ENCODE results near the gene GRK4. TPM values are rescaled to one million over a fixed set of nuclear protein-coding genes. Genes with fewer than 3 reads are reported as not detected.

GRK4 gene
- total and polyA plus RNA-seq, 2 of the 4 experiments (the other 2 are of a cell fraction): 1.6 to 2.2 TPM

DNA sequence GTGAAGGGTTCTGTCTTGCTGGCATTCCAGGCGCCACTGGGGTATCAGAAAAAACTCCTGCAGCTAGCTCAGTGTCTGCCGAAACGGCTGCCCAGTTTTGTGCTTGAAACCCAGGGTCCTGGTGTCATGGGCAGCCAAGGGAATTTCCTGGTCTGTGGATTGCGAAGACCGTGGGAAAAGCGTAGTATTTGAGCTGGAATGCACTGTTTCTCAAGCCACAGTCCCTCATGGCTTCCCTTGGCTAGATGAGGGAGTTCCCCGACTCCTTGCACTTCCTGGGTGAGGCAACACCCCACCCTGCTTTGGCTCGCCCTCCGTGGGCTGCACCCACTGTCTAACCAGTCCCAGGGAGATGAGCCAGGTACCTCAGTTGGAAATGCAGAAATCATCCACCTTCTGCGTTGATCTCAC is 40.2 kb upstream of the GRK4 start:
- in situ Hi-C loops (cut with MboI; ENCODE audit: low sequenced_read_pairs) (no loop called here), intact Hi-C loops (cut with micrococcal nuclease) (no loop called here), dilution Hi-C loops (cut with HindIII; ENCODE audit: low sequenced_read_pairs, unreplicated experiment) (no loop called here)
- ChIA-PET POLR2A (ENCODE audit: unreplicated experiment) (no interaction called here), CTCF (no interaction called here)
- TF ChIP-seq RFX5 (IDR thresholded peaks at IDR 0.05; ENCODE audit: low read depth, low read length) (no peak), BHLHE40 (IDR thresholded peaks at IDR 0.05; ENCODE audit: low read depth, low read length) (no peak), NFE2L2 (IDR thresholded peaks at IDR 0.05; ENCODE audit: low read depth, low read length) (no peak), CEBPB (IDR thresholded peaks at IDR 0.05; ENCODE audit: low read depth, low read length) (no peak), RCOR1 (IDR thresholded peaks at IDR 0.05; ENCODE audit: insufficient replicate concordance, low read length) (no peak), FOS (IDR thresholded peaks at IDR 0.05; ENCODE audit: low read depth, low read length) (no peak), SMC3 (IDR thresholded peaks at IDR 0.05; ENCODE audit: low read depth, low read length) (no peak), RAD21 (IDR thresholded peaks at IDR 0.05; ENCODE audit: low read length) (no peak), CHD1 (IDR thresholded peaks at IDR 0.05; ENCODE audit: low read depth, low read length) (no peak), MXI1 (IDR thresholded peaks at IDR 0.05; ENCODE audit: borderline replicate concordance, low read depth, low read length) (no peak), MAFK (IDR thresholded peaks at IDR 0.05; ENCODE audit: low read depth, low read length) (no peak), POLR2A (IDR thresholded peaks at IDR 0.05; ENCODE audit: low read depth, low read length) (no peak), USF2 (IDR thresholded peaks at IDR 0.05; ENCODE audit: low read depth, low read length) (no peak)
- TF ChIP-seq, protein P1, sequence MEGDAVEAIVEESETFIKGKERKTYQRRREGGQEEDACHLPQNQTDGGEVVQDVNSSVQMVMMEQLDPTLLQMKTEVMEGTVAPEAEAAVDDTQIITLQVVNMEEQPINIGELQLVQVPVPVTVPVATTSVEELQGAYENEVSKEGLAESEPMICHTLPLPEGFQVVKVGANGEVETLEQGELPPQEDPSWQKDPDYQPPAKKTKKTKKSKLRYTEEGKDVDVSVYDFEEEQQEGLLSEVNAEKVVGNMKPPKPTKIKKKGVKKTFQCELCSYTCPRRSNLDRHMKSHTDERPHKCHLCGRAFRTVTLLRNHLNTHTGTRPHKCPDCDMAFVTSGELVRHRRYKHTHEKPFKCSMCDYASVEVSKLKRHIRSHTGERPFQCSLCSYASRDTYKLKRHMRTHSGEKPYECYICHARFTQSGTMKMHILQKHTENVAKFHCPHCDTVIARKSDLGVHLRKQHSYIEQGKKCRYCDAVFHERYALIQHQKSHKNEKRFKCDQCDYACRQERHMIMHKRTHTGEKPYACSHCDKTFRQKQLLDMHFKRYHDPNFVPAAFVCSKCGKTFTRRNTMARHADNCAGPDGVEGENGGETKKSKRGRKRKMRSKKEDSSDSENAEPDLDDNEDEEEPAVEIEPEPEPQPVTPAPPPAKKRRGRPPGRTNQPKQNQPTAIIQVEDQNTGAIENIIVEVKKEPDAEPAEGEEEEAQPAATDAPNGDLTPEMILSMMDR (conservative IDR thresholded peaks at IDR 0.05; ENCODE audit: low read depth, low read length): no peak
- Histone ChIP-seq H3K14ac (replicated peaks; ENCODE audit: low read depth, low read length) (peak overlapping the region; percentile 3), H3K4ac (ENCODE audit: low read depth, low read length) (peak overlapping the region; percentile 42), H2BK120ac (ENCODE audit: low read depth, low read length) (no peak overlapping the region), H2AK5ac (ENCODE audit: low read depth, low read length) (peak overlapping the region; percentile 78; the same call in 1 of the 2 replicates), H4K91ac (ENCODE audit: insufficient read depth, low read depth, low read length) (peak overlapping the region; percentile 77), H3K9me1 (ENCODE audit: insufficient read depth, low read length) (peaks cover 12% of the 10 kb centered on the region; the same call in 1 of the 2 replicates), H3K27ac (ENCODE audit: insufficient read depth, low read length) (peak overlapping the region; percentile 32; the same call in 1 of the 2 replicates), H2BK20ac (ENCODE audit: low read depth, low read length) (no peak overlapping the region), H2AK9ac (replicated peaks; ENCODE audit: low read depth, low read length, poor library complexity) (peak overlapping the region; percentile 84), H3K36me3 (ENCODE audit: control insufficient read depth, insufficient read depth, low read length) (peaks cover 51% of the 10 kb centered on the region), H4K20me1 (ENCODE audit: insufficient read depth, low read length) (peaks cover 16% of the 10 kb centered on the region; the same call in 1 of the 2 replicates), H2BK5ac (ENCODE audit: low read depth, low read length, poor library complexity, severe bottlenecking) (peak overlapping the region; percentile 49), H3K9me3 (ENCODE audit: control insufficient read depth, insufficient read depth, low read length) (no peaks in the 10 kb centered on the region), H3K4me1 (ENCODE audit: control insufficient read depth, insufficient read depth, low read length) (peaks cover 4% of the 10 kb centered on the region; the same call in 1 of the 2 replicates), H2BK15ac (ENCODE audit: low read depth, low read length) (no peak overlapping the region; the same call in 2 of the 3 replicates), H3K79me1 (ENCODE audit: low read depth in 1 of 2, low read length in 2 of 2) (peaks cover 14 to 54% of the 10 kb centered on the region in 2 experiments), H3K56ac (ENCODE audit: extremely low read depth, insufficient read depth, low read length) (no peak overlapping the region), H2AFZ (replicated peaks; ENCODE audit: low read length, poor library complexity) (no peak overlapping the region), H4K5ac (ENCODE audit: low read depth, low read length) (no peak overlapping the region; the same call in 1 of the 2 replicates), H3K4me2 (ENCODE audit: low read depth, low read length) (no peak overlapping the region), H4K8ac (ENCODE audit: low read depth in 2 of 2, low read length in 2 of 2) (peak overlapping the region in 1 of 2 experiments; percentile 11; a peak in 2 of 4 replicates), H3K27me3 (ENCODE audit: control insufficient read depth, insufficient read depth, low read length) (no peaks in the 10 kb centered on the region), H3K18ac (ENCODE audit: low read depth, low read length) (no peak overlapping the region), H3K23ac (ENCODE audit: low read depth, low read length) (no peak overlapping the region), H3K4me3 (ENCODE audit: insufficient read depth, low read depth, low read length) (no peak overlapping the region), H3K9ac (ENCODE audit: low read depth, low read length) (no peak overlapping the region)
- DNase-seq: peak; percentile 55
- 99% methylated on average over 9 of the region's 10 CpGs; no CpG with 5 or more reads in 1 of the 2 experiments for WGBS, 2 experiments (ENCODE audit: extremely low coverage in 2 of 2, insufficient read length in 1 of 2)
- peak; percentile 16 for ATAC-seq (ENCODE audit: low read depth)
- BruUV-seq (replicated peaks): no TSS peak
